Astrocyte of the cerebellum (primary cell): ENCODE results near the gene MAML3.

Experiments
- DNase-seq: peaks from one replicate; pipeline ENCODE4 v3.0.0-alpha.2; 2011; ENCODE audit warnings: low read depth
- H3K4me3 ChIP-seq: 2 replicates; pipeline ENCODE4 v1.5.1; 2011; ENCODE audit warnings: mild to moderate bottlenecking, low read depth, low read length, moderate library complexity
- CTCF ChIP-seq: IDR thresholded peaks from 2 replicates; pipeline ENCODE4 v1.5.1; 2012; ENCODE audit warnings: low read length, low read depth, moderate library complexity, mild to moderate bottlenecking; ENCODE audit errors: missing control alignments
- in situ Hi-C: cut with HindIII; loops from 2 replicates; pipeline ENCODE4 v1.10.0; 2017; ENCODE audit warnings: low sequenced_read_pairs

Gene MAML3

GRCh38 chr4:140174543-140174942 is 20.6 kb upstream of the MAML3 start:
- in situ Hi-C loops, result no loop called here
- DNase-seq, result no peak
- no peak for TF ChIP-seq CTCF
- no peak overlapping the region for H3K4me3 ChIP-seq

DNA sequence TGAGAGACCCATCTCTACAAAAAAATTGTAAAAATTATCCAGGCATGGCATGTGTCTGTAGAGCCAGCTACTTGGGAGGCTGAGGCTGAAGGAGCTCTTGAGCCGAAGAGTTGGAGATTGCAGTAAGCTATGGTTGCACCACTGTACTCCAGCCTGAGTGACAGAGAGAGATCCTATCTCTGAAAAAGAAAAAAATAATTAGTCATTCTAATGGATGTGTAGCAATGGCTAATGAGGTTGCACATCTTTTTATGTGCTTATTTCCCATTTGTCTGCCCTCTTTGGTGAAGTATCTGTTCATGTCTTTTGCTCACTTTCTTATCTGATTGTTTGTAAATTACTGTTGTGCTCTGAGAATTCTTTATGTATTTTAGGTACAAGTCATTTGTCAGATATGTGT is 19.0 kb upstream of the MAML3 start:
- no peak for DNase-seq
- TF ChIP-seq CTCF, result no peak
- no peak overlapping the region for H3K4me3 ChIP-seq
- in situ Hi-C loops, result no loop called here

DNA sequence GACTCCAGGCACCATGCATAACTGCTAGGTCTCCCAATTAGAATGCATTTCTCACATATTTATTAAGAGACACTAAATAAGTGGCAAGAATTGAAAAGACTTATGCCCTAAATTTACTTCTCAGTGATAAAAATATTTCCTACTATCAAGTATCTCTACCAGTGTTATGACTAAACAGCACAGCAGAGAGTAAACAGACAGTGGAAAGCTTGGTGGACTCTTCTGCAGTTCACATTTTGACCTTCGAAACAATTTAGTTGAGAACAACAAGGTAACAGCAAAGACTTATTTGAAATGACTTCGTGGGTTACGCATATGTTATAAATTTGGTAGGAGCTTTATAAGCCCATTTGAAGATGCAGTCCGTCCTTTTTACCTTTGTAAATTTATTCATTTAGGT is 16.3 kb upstream of the MAML3 start:
- in situ Hi-C loops, result no loop called here
- no peak for DNase-seq
- H3K4me3 ChIP-seq, result no peak overlapping the region
- no peak for TF ChIP-seq CTCF

DNA sequence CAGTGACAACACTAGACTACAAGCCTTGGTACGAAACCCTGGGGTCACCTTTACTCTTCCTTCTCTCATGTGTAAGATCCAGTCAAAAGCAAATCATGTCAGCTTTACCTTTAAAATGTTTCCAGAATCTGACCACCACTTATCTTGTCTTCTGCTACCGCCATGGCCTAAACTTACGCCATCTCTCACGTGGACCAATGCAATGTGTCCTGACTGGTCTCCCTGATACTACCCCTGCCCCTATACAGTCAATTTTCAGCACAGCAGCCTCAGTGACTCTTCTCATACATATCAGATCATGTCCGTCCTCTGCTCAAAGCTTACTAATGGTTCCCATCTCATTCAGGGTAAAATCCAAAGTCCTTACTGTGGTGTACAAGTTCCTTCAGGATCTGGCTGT is 15.0 kb upstream of the MAML3 start:
- H3K4me3 ChIP-seq, result no peak overlapping the region
- no peak for DNase-seq
- TF ChIP-seq CTCF, result no peak
- in situ Hi-C loops, result no loop called here

DNA sequence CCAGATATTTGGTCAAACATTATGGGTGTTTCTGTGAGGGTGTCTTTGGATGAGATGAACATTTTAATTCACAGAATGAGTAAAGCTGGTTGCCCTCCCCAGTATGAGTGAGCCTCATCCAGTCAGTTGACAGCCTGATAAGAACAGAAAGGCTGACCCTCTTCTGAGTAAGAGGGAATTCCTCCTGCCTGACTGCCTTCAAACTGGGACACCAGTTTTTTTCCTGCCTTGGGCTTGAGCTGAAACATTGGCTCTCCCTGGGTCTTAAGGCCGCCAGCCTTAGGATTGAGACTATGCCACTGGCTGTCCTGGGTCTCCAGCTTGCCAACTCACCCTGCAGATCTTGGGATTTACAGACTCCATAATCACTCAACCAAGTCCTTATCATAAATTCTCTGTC is 14.5 kb upstream of the MAML3 start:
- no peak overlapping the region for H3K4me3 ChIP-seq
- DNase-seq, result no peak
- no peak for TF ChIP-seq CTCF
- in situ Hi-C loops, result no loop called here

GRCh38 chr4:140163029-140163810 is 9.2 kb upstream of the MAML3 start:
- in situ Hi-C loops, result loop anchor here (5.0 kb wide), 1 partner anchor 44 kb away; no protein-coding TSS in a partner anchor
- H3K4me3 ChIP-seq, result no peak overlapping the region
- TF ChIP-seq CTCF, result no peak
- no peak for DNase-seq
